ENCODE measurements around the gene EEPD1. TPM values are rescaled to one million over a fixed set of nuclear protein-coding genes. Genes with fewer than 3 reads are reported as not detected.

EEPD1 gene
- total RNA-seq, result under 0.01 TPM in 1 of 2 replicates, not detected in the other

DNA sequence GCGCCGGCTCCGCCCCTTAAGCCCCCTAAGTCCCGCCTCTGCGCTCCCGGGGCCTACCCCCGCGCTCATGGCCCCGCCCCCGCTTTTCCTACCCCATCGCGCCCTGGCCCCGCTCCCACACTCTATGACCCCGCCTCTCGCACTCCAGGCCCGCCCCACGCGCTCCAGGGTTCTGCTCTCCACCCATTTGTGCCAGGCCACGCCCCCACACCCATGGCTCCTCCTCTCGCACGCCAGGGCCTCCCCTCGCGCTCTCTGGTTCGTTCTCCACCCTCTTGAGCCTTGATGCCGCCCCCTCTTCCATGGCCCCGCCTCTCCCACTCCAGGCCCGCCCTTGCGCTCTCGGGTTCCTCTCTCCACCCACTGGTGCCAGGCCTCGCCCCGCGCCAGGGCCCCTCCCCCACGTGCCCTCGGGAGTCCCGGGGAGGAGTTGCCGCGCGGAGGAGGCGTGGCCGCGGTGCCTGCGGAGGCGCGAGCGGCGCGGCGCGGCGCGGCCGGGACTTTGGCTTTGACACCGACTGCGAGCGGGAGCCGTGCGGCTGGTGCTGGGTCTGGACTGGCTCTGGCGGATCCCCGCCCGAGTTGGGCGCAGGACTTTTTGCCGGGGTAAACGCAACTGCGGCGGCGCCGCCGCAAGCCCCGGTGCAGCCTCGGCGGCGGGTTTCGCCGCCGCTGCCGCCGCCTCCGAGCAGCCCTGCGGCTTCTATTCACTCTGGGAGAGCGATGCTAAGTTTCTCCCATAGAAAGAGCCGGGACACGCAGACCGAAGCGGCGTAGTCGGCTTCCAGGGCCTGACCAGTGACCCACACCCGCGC, at the start of gene EEPD1:
EEPD1 (plus strand) TSS at position 499 of the 815 bp plus-strand sequence. CDS start 1,071 bp downstream, outside the sequence.

Other genes starting within 250 kb of the EEPD1 start
- gene ANLN, start 236.6 kb downstream of the EEPD1 start, total RNA-seq, result 15.2 and 29.0 TPM in 2 replicates

Measured in cardiac atrium fibroblast (primary cell).